ENCODE measurements around the gene MTA3.

Gene MTA3

DNA sequence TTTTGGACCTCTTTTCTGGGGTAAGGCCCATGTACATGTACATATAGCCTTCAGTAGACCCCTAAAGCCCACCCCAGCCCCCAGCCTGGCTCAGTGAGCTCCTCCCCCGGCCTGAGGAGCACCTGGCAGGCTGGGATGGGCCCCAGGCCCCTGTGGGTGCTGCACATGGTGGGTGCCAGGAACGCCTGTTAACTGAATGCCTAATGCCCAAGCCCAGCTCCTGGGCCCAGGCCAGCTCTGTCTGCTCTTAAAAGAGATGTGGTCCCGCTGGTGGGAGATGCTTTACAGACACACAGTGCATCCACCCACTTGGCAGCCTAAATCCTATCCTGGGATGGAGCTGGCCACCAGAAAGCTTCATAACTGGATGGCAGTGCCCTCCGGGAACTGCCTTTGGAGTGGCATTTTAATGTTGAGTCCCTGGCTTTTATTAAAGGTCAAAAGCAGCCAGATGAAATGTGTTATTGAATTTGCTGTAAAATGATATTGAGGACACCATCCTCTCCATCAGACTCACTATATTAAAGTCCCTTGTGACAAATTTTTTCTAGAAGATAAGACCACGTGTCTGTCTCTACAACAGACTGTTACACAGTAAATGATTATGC is 203.2 kb downstream of the MTA3 start:
- H3K4me3 ChIP-seq (ENCODE audit: control insufficient read depth, low read depth, low read length), result no peak overlapping the region
- TF ChIP-seq CTCF (conservative IDR thresholded peaks at IDR 0.05; ENCODE audit: control insufficient read depth, insufficient read depth, low read depth, low read length), result no peak
- no peak for DNase-seq (ENCODE audit: low read depth)

DNA sequence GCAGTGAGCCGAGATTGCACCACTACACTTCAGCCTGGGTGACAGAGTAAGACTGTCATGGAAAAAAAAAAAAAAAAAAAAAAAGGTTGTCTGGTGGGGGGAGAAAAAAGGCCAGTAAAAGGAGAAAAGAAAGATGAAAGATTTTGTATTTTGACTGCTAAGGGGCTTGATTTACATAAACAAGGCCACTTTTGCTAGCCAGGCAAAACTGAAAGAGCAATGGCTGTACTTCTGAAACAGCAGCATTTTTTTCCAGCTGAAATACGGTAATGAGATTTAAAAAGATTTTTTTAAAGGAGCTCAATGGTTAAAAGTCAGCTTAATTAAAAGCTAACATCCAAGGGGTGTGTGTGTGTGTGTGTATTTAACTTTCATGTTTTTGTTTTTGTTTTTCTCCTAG is 206.8 kb downstream of the MTA3 start:
- DNase-seq (ENCODE audit: low read depth), result no peak
- no peak overlapping the region for H3K4me3 ChIP-seq (ENCODE audit: control insufficient read depth, low read depth, low read length)
- TF ChIP-seq CTCF (conservative IDR thresholded peaks at IDR 0.05; ENCODE audit: control insufficient read depth, insufficient read depth, low read depth, low read length), result no peak

GRCh38 chr2:42775810-42776209 is 207.4 kb downstream of the MTA3 start:
- no peak for DNase-seq (ENCODE audit: low read depth)
- no peak overlapping the region for H3K4me3 ChIP-seq (ENCODE audit: control insufficient read depth, low read depth, low read length)
- TF ChIP-seq CTCF (conservative IDR thresholded peaks at IDR 0.05; ENCODE audit: control insufficient read depth, insufficient read depth, low read depth, low read length), result no peak

DNA sequence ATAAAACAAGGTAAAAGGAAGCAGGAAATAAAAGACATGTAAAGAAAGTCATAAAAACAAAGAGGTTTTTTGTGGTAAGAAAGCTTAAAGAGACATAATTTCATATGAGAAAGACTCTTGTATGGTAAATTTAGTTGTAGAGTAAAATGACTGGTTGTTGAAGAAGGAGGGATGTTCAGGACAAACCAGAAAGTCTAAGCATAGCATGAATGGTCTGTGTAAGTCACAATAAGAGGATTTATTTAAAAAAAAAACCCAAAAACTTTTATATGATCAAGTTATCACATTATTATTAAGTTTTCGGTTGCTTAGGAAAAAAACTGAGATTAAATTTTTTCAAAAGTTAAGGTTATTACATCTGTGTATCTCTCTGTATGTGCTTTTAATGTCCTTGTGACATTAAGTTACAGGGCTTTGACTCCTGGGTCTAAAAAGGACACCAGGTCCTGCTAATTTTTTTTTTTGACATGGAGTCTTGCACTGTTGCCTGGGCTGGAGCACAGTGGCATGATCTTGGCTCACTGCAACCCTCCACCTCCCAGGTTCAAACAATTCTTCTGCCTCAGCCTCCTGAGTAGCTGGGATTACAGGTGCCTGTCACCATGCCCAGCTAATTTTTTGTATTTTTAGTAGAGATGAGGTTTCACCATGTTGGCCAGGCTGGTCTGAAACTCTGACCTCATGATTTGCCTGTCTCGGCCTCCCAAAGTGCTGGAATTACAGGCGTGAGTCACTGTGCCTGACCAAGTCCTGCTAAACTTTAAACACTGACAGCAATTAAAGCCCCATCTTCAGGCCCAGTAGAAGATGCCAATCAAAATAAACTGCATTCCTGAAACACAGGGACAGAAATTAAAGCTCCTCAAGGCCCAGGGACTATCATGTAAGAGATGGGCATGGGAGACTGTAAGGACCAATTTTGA is 209.7 kb downstream of the MTA3 start:
- TF ChIP-seq CTCF (conservative IDR thresholded peaks at IDR 0.05; ENCODE audit: control insufficient read depth, insufficient read depth, low read depth, low read length), result no peak
- peak; percentile 36 for DNase-seq (ENCODE audit: low read depth)
- H3K4me3 ChIP-seq (ENCODE audit: control insufficient read depth, low read depth, low read length), result no peak overlapping the region

DNA sequence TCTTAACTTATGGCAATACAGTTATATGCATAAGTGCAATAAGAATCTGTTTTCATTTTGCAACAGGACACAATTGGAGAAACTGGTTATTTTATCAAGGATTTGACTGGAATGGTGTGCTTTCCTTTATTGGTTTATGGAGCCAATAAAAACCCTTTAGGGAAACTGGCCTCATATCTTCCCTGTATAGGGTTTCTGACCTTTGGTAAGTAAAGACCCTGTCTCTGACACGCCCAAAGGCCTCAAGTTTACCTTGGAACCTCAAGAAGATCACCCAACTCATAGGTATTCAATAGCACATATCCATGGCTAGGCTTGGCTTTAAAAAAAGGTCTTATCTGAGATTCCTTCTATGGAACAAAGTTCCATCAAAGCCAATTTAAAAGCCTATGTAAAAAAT is 212.7 kb downstream of the MTA3 start:
- DNase-seq (ENCODE audit: low read depth), result no peak
- no peak for TF ChIP-seq CTCF (conservative IDR thresholded peaks at IDR 0.05; ENCODE audit: control insufficient read depth, insufficient read depth, low read depth, low read length)
- no peak overlapping the region for H3K4me3 ChIP-seq (ENCODE audit: control insufficient read depth, low read depth, low read length)

DNA sequence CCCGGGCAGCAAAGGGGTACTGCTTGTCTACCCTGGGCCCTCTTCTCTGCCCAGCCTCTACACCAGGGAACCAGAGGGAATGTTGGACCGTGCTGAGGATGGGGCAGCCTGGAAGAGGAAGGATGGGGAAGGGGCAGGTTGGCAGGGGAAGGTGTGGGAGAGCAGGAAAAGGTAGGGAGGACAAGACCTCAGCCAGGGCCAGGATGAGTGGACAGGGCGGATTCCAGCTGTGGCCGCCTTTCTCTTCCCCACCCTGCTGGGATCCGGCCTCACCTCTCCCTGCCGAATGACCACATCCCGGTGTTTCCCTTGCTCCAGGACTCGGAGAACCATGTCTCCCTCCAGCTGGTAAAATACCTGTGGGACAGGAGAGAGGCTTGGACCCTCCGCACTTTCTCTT is 215.1 kb downstream of the MTA3 start:
- no peak for DNase-seq (ENCODE audit: low read depth)
- TF ChIP-seq CTCF (conservative IDR thresholded peaks at IDR 0.05; ENCODE audit: control insufficient read depth, insufficient read depth, low read depth, low read length), result no peak
- H3K4me3 ChIP-seq (ENCODE audit: control insufficient read depth, low read depth, low read length), result no peak overlapping the region
